Type B pancreatic cell (in vitro differentiated cells): ENCODE measurements around the gene OR5B21. TPM values are rescaled to one million over a fixed set of nuclear protein-coding genes. Genes with fewer than 3 reads are reported as not detected.

Experiments used
- DNase-seq: peaks from one replicate; pipeline ENCODE4 v3.0.0; 2021; ENCODE audit warnings: mixed read lengths; ENCODE audit not compliant: unreplicated experiment; ENCODE audit errors: extremely low spot score
- H3K27ac Mint-ChIP-seq: 2 replicates; pipeline ENCODE4 v1.8.0; 2021; ENCODE audit warnings: mild to moderate bottlenecking, mixed read lengths
- H3K27me3 Mint-ChIP-seq: 2 replicates; pipeline ENCODE4 v1.8.0; 2021; ENCODE audit warnings: mixed read lengths
- H3K36me3 Mint-ChIP-seq: 2 replicates; pipeline ENCODE4 v1.8.0; 2021; ENCODE audit warnings: mixed read lengths
- H3K4me1 Mint-ChIP-seq: one replicate; pipeline ENCODE4 v1.8.0; 2021; ENCODE audit warnings: mixed read lengths; ENCODE audit not compliant: unreplicated experiment
- H3K4me3 Mint-ChIP-seq: 2 replicates; pipeline ENCODE4 v1.8.0; 2021; ENCODE audit warnings: mild to moderate bottlenecking, mixed read lengths
- H3K9me3 Mint-ChIP-seq: 2 replicates; pipeline ENCODE4 v1.8.0; 2021; ENCODE audit warnings: mixed read lengths
- CTCF ChIP-seq: fragments of 200-600 bp; sonication (generic); conservative IDR thresholded peaks from 2 replicates; pipeline ENCODE4 v1.5.0; 2021; ENCODE audit warnings: antibody characterized with exemption, mild to moderate bottlenecking
- total RNA-seq: library from RNA; stranded (reverse); gene quantifications from 2 replicates; pipeline ENCODE4 v1.2.1, GENCODE V29; 2021; ENCODE audit warnings: low replicate concordance

OR5B21 gene
- total RNA-seq, 1 donor from 2014 or later, result not detected

GRCh38 chr11:58466293-58466692 lies 41.6 kb downstream of the OR5B21 start:
- Mint-ChIP-seq H3K27ac (no peak overlapping the region), H3K36me3 (no peaks in the 10 kb centered on the region), H3K4me3 (no peak overlapping the region), H3K27me3 (no peaks in the 10 kb centered on the region), H3K4me1 (no peaks in the 10 kb centered on the region), H3K9me3 (no peaks in the 10 kb centered on the region)
- no peak for DNase-seq
- no peak for TF ChIP-seq CTCF

- Mint-ChIP-seq H3K27ac (no peak overlapping the region), H3K4me3 (no peak overlapping the region), H3K27me3 (no peaks in the 10 kb centered on the region), H3K4me1 (no peaks in the 10 kb centered on the region), H3K36me3 (no peaks in the 10 kb centered on the region), H3K9me3 (no peaks in the 10 kb centered on the region)
- no peak for DNase-seq
- no peak for TF ChIP-seq CTCF
These were observed 42.2 kb downstream of the OR5B21 start for GRCh38 chr11:58465690-58466089.

Other genes starting within 250 kb of the OR5B21 start
- gene OR10W1, start 239.8 kb downstream of the OR5B21 start, total RNA-seq, result not detected in 2 replicates
- gene OR5B17, start 149.0 kb downstream of the OR5B21 start, total RNA-seq, result not detected in 2 replicates
- not detected in 2 replicates for gene OR5B3, start 101.2 kb downstream of the OR5B21 start, total RNA-seq
- not detected in 2 replicates for gene OR5B2, start 80.0 kb downstream of the OR5B21 start, total RNA-seq
- not detected in 2 replicates for gene OR5B12, start 65.9 kb downstream of the OR5B21 start, total RNA-seq
- 4.5 and 4.7 TPM in 2 replicates for gene LPXN, start 67.8 kb upstream of the OR5B21 start, total RNA-seq
- gene ZFP91, start 71.0 kb upstream of the OR5B21 start, total RNA-seq, result 39.6 and 43.6 TPM in 2 replicates
- gene CNTF, start 114.6 kb upstream of the OR5B21 start, total RNA-seq, result 1.6 and 2.0 TPM in 2 replicates
- gene GLYAT, start 223.8 kb upstream of the OR5B21 start, total RNA-seq, result 1.6 TPM in 1 of 2 replicates, not detected in the other